HG03342 (cell line): ENCODE results near the gene TRIM47.
"Not testable (repeated sequence)": the region's sequence is repeated elsewhere in the genome, so short reads cannot be mapped to it uniquely, and the experiment has no call there.

Source experiments
- ATAC-seq: cut with Tn5 transposase; IDR thresholded peaks from one replicate; pipeline ENCODE4 v1.9.1; 2021; ENCODE audit warnings: mild to moderate bottlenecking, moderate library complexity; ENCODE audit not compliant: unreplicated experiment

The TRIM47 gene

DNA sequence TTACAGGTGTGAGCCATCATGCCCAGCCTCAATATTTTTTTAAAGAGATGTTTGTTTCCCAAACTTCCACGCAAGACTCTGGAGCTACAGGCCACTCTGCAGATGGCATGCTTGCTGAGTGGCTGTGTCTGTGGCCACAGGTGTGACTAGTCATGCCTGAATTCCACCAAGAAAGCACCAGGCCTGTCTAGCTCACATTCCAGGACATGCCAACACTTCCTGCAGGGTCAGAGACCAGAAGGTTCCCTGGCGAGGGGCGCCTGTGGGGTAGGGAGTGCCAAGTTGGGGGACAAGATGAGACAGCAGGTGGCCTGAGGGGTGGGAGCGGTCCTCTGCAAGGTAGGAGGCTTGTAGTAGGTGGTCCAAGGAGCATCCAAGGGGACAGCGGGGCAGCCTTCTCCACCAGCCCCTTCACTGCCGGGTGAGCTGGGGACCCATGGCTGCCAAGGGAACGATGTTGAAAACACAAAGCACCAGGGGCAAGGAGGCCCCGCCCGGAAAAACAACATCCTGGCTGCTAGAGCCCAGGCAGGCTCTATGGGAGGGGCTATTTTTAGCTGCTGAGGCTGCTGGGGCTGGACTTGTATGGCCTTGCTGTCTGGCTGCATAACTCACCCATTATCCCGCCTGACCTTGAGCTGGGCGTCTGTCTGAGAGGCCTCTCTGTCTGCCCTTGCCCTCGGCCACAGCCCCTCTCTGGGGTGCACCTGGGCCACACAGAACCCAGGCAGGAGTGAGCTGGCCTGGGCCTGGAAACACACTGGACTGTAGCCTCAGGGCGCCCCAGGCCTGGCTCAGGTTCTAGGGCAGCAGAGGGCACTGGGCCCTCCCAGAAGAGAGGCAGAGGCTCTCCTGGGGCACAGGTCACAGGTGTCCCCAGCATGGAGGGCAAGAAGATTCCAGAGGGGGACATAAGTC lies 5.7 kb downstream of the TRIM47 start:
- no peak for ATAC-seq

DNA sequence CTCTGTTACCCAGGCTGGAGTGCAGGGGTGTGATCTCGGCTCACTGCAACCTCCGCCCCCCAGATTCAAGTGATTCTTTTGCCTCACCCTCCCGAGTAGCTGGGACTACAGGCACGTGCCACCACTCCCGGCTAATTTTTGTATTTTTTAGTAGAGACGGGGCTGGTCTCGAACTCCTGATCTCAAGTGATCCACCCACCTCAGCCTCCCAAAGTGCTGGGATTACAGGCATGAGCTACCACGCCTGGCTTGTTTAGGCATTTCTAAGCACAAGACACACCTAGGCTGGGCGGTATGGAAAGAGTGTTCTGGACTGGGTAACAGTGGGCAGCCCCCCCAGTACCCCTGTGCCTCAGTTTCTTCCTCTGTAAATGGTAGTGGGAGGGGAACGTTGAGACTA lies 8.2 kb downstream of the TRIM47 start:
- not testable (repeated sequence) for ATAC-seq

DNA sequence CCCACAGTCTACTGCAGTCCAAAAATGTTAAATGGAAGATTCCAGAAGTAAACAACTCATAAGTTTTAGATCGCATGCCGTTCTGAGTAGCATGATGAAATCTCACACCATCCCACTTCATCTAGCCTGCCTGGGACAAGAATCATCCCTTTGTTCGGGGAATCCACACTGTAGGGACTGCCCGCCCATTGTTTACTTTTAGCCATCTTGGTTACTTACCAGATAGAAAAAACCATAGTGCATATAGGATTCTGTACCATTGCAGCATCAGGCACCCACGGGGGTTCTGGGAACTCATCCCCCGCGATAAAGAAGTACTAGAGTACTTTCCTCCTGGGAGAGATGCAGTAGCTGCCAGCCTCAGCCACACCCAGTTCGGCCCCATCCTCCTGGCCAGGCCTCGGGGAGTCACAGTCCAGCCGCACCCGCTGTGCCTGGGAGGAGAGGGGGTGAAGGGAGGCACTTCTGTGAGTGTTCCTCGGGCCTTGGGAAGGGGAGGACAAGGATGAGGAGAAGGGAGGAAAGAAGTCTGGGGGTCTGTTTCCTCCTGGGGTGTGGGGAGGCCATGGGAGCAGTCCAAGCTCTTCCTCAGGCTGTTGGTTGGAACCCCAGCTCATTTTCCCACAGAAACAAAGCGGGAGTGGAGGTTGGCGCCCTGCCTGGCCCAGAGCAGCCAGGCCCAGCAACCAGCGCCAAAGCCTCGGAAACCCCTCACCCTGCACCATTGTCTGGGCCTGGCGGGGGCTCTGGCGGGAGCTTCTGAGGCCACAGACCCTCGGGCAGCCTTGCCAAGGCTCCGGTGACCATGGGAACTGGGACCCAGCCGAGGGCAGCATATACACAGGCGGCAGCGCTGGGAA lies 8.9 kb downstream of the TRIM47 start:
- no peak for ATAC-seq

DNA sequence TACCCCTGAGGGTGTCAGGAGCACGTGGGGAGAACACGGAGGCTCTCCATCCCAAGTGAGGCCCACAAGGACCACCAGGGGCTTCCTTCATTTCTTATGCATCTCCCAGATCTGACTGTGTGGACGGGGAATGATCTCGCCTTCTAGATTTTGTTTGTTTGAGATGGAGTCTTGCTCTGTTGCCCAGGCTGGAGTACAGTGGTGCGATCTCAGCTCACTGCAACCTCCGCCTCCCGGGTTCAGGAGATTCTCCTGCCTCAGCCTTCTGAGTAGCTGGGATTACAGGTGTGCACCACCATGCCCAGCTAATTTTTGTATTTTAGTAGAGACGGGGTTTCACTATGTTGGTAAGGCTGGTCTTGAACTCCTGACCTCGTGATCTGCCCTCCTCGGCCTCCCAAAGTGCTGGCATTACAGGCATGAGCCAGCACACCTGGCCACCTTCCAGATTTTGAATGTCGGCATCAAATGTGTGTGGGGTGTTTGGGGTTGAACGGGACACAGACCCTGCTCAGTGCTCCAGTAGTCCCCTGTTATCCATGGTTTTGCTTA lies 9.6 kb downstream of the TRIM47 start:
- not testable (repeated sequence) for ATAC-seq

DNA sequence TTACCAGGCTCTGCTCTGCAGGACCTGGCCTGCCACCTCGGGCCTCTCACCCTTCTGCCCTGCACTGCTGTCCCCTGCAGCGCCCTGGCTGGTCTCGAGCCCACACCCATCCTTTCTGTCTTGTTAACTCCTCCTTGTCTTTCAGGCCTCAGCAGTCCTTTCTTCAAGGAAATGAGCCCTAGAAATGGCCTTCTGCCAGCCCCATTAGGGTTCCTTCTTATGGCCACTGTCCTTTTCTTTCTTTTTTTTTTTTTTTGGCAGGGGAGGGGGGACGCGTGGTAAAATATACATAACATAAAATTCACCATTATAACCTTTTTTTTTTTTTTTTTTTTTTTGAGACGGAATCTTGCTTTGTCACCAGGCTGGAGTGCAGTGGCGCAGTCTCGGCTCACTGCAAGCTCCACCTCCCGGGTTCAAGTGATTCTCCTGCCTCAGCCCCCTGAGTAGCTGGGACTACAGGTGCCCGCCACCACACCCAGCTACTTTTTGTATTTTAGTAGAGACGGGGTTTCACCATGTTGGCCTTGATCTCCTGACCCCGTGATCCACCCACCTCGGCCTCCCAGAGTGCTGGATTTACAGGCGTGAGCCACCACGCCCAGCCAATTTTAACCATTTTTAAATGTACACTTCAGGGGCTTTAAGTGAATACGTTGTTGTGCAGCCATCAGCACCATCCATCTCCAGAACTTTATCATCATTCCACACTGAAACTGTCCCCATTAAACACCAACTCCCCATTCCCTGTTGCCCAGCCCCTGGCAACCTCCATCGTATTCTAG lies 12.8 kb downstream of the TRIM47 start:
- not testable (repeated sequence) for ATAC-seq

DNA sequence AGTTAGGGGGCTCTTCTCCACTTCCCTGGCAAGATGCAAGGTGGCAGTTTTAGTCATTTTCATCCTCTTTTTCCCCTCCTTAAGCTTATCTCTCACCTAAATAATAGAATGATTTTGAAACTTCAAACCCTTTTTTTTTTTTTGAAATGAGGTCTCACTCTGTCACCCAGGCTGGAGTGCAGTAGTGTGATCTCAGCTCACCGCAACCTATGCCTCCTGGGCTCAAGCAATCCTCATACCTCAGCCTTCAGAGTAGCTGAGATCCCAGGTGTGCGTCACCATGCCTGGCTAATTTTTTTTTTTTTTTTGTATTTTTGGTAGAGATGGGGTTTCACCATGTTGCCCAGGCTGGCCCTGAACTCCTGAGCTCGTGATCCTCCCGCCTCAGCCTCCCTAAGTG lies 13.5 kb downstream of the TRIM47 start:
- ATAC-seq = peak; percentile 15

DNA sequence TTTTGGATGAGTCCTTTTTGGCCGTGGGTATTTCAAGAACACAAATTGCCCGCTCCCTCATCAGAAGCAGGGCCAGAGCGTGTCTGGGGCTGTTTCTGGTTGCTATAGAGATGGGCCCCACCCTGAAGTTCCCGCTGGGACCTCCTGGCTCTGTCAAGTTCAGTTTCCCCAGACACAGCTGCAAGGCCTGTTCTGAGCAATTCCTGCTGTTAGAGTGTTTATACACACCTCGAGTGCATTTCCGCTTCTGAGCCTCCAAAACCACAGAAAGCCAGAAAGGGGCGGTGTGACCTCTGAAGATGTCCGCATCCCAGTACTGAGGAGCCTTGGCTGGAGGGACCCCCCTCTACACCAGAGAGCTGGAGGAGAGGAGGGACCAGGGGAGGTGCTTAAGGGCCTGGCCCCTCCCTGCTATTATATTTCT lies 13.9 kb downstream of the TRIM47 start:
- peak; percentile 91 for ATAC-seq

DNA sequence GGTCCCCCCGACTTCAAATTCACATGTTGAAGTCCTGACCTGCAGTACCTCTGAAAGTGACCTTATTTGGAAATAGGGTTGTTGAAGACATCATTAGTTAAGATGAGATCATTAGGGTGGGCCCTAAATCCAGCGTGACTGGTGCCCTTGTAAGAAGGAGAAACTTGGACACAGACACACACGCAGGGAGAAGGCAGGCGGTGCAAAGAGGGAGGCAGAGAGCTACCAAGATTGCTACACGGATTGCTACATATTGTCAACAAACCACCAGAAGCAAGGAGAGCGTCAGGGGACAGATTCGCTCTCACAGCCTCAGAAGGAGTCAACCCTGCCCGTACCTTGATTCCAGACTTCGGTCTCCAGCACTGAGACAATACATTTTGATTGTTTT lies 16.5 kb downstream of the TRIM47 start:
- no peak for ATAC-seq

DNA sequence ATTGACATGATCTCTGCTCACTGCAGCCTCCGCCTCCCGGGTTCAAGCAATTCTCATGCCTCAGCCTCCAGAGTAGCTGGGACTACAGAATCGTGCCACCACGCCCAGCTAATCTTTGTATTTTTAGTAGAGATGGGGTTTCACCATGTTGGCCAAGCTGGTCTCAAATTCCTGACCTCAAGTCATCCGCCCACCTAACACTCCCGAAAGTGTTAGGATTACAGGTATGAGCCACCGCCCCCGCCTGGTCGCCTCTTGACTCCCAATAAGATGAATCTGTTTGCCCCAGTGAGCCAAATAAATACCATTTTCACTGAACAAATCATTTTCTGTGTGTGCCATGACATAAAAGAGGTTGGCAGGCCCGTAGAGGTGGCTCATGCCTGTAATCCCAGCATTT lies 19.0 kb downstream of the TRIM47 start:
- not testable (repeated sequence) for ATAC-seq

DNA sequence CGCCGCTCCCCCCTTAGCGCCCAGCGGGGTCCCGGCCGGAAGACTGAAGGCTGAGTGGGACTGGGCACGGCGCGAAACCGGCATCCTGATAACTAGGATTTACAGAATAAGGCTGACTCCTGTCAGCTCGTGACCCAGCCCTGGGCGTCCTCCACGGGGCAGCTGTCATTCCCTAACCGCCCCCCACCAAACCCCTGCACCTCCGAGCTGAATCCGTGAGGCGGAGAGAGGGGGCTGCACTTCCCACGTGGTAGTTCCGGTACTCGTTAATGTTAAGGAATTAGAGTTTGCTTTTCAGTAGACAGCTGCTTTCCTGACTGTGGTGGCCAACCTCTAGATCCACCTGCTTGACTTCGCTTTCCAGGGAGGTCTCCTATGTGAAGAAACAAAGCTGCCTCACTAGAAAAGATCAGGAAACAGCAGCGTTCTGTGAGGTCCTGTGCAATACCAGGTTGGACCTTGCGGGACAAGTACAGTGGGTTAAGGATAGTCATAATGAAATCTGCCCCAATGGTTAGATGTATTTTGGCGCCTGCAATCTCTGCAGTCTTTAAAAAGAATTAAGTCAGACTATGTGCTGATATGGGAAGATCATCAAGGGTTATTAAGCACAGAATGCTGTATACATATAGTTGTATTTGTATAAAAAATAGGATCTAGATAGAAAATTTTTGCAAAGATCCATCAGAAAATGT lies 22.2 kb downstream of the TRIM47 start:
- peak; percentile 19 for ATAC-seq

DNA sequence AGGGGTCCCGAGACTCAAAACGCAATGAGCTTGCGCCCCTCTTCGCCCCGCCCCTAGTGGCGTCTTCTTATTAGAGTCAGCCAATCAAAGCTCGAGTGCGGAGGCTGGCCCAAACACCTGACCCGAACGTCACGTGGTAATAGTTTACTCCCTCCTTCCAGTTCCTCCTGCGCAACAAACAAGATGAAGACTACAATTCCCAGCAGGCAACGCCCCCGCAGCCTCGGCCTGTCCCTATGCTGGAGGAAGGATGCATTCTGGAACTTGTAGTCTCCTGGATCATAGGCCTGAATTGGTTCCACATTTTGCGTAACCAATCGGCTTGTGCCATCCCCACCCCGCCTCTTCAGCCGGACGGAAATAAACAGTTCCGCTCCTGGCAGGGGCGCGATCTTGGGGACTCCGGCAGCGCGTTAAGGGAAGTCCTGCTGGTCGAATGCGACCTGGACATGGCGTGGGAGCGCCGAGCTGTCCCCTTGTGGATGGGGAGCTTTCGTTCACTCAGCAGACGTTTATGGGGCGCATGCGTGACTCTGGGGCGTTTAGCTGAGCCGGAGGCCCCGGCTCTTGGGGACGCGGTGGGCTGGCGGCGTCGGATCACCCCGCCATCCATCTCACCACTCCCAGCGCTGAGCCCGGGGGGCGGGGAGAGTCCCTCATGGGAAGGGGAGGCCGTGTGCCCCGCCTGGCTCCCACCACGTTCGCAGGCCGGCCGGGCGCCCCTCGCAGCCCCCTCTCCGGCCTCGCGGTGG lies 22.9 kb downstream of the TRIM47 start, which contains the start of gene WBP2:
Gene WBP2, minus strand, starts transcription at position 26 of the 752 bp plus-strand sequence. CDS start 38 bp downstream, outside the sequence.
- peak; percentile 82 for ATAC-seq

DNA sequence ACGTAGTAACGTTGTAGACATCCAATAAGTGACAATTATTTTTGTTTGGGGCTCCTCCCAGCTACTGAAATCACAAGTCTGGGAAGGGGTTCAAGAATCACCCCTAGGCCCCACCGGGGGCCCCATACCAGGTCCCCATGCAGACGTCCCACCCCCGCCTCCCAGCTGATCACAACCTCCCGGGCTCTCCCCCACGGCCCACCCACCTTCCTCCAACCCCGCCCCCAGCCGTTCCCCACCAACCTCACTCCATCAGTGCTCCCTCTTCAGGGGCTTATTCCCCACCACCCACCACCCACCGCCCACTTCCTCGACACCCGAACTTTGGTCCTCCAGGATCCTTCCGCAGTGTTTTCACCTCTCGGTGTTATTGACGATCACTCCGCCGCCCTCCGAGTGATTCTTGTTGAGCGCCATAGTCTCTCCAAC lies 23.5 kb downstream of the TRIM47 start:
- ATAC-seq = no peak

DNA sequence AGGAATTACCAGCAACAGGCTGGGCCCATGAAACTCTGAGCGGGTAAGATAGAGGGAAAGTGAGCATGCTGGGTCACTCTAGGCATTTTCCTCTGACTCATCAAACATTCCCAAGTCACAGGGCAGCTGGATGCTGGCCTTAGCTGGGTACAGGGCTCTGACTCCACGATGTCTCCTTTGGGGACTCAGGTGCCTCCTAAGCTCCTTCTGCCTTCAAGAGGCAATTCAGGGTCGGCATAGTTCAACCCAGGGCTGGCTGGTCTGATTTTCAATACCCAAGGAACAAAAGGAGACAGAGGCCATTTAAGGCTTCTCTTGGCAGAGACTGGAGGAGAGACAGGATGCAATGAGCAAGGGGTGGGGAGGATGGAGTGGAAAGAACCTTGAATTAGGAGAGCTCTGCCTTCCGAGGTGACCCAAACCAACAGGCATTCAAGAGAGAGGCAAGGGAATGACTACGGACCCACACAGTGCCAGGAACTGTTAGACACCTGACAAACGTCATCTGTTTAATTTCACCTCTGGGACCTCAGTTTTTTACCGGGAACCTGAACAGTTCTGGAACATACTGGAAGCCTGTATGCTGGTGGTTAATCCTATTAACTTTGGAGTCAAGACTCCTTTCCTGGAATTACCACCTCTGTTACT lies 24.2 kb downstream of the TRIM47 start:
- ATAC-seq = no peak

DNA sequence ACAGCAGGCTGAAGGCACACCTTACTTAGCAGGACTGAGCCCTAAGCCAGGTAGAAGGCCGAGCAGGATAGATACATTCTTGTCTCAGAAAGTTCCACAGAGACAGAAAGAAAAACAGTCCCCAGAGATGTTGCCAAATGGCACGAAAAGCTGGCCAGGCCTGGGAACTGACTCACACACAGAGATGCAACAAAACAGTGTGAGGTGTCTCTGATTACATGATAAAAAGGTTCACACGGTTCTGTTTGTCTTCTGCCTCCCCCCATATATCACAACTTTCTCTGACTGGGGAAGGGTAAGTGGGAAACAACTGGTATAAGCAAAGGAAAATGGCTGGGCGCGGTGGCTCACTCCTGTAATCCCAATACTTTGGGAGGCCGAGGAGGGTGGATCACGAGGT lies 24.9 kb downstream of the TRIM47 start:
- no peak for ATAC-seq

DNA sequence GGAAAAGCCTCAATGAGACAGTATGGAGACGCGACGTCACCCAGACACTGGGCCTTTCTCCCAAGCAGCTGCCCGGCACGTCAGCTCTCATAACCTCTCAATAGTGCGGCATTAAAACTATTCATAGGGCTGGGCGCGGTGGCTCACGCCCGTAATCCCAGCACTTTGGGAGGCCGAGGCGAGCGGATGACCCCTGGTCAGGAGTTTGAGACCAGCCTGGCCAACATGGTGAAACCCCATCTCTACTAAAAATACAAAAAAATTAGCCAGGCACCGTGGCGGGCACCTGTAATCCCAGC lies 26.7 kb downstream of the TRIM47 start:
- not testable (repeated sequence) for ATAC-seq

DNA sequence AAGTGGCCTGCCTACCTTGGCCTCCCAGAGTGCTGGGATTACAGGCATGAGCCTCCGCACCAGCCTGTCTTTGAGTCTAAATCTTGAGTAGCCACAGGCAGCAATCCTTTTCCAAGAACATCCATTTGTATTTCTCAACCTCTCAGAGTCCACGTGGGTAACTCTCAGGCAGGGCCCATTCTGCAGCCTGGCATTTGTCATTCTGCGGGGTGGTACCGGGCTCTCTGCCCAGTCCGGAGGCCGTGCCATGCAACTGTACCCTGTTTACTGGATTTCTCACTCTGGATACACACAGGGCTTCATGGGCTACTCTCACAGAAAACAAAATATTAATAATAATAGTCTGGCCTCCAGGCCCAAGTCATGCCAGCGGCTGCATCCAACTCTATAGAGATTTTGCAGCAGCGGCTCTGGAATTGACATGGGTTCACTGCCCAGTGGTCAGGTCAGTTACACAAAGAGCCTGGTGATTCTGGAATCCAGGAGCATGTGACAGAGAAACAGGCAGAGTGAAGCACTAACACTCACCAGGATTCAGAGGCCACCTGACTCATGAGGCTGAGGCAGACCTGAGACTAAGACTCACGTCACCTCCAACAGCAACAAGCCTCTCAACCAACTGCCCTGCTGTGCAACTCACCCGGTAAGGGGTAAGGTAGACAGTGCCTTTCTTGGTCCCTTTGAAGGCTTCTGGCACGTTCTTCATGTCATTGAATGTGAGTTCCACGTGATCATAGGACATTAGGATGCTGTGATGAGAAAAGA lies 27.3 kb downstream of the TRIM47 start:
- no peak for ATAC-seq

DNA sequence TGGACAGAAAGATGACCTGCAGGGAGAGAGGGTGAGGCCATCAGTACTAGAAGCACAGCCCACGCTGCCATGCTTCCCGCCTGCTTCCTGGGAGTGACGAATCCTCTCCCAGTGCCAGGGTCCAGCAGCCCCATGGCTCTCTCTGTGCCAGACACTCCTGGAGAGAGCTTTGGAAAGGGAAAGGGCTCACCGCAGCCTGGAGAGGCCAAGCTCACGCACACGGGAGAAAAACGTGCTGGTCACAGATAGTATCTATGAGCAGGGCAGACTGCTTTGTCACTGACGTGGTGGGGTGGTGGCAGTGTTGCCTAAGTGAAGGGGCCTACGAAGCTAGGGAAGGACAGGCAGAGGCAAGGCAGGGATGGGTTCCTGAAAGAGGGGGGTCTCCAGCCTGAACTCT lies 28.7 kb downstream of the TRIM47 start:
- ATAC-seq = no peak

DNA sequence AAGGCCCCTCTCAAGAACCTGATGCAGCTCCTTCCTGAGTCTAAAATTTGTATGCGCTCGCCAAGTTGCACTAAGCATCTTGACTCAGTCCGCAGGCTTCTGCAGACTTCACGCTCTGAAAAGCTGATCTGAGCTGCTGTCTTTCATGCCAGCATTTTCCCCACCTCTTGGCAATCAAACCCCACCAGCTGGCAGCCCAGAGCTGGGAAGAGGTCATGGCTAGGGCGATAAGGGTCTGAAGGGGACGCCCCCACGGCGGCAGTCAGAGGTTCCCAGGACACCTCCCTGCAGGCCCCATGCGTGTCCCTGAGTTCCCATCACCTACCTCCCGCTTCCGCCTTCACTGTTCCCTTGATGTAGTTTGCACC lies 29.1 kb downstream of the TRIM47 start:
- ATAC-seq = no peak
